Chondrocyte (in vitro differentiated cells): ENCODE measurements around the gene TTC39A. TPM values are rescaled to one million over a fixed set of nuclear protein-coding genes. Genes with fewer than 3 reads are reported as not detected.

Source experiments
- DNase-seq: peaks from one replicate; pipeline ENCODE4 v3.0.0; 2021; ENCODE audit warnings: mixed read lengths, low spot score
- H3K27ac Mint-ChIP-seq: one replicate; pipeline ENCODE4 v1.8.0; 2021; ENCODE audit warnings: mild to moderate bottlenecking, moderate library complexity, mixed read lengths; ENCODE audit not compliant: unreplicated experiment
- H3K27me3 Mint-ChIP-seq: 2 replicates; pipeline ENCODE4 v1.8.0; 2021; ENCODE audit warnings: low read depth, mixed read lengths
- H3K36me3 Mint-ChIP-seq: 2 replicates; pipeline ENCODE4 v1.8.0; 2021; ENCODE audit warnings: low read depth, mixed read lengths
- H3K4me1 Mint-ChIP-seq: 2 replicates; pipeline ENCODE4 v1.8.0; 2021; ENCODE audit warnings: low read depth, mild to moderate bottlenecking, mixed read lengths
- H3K4me3 Mint-ChIP-seq: one replicate; pipeline ENCODE4 v1.8.0; 2021; ENCODE audit warnings: mild to moderate bottlenecking, moderate library complexity, mixed read lengths; ENCODE audit not compliant: unreplicated experiment
- H3K9me3 Mint-ChIP-seq: 2 replicates; pipeline ENCODE4 v1.8.0; 2021; ENCODE audit warnings: low read depth, mixed read lengths
- CTCF ChIP-seq: fragments of 200-600 bp; sonication (generic); IDR thresholded peaks from 2 replicates; pipeline ENCODE4 v1.5.0; 2021; ENCODE audit warnings: antibody characterized with exemption, mild to moderate bottlenecking, moderate library complexity
- total RNA-seq: library from RNA; stranded (reverse); gene quantifications from 3 replicates; pipeline ENCODE4 v1.2.1, GENCODE V29; 2021

The TTC39A gene
- total RNA-seq, 1 donor from 2014 or later = 4.0 TPM

GRCh38 chr1:51281807-51282206 lies 48.6 kb downstream of the TTC39A start:
- TF ChIP-seq CTCF = no peak
- no peak overlapping the region for H3K4me3 Mint-ChIP-seq
- H3K27ac Mint-ChIP-seq = no peak overlapping the region
- peaks cover 5% of the 10 kb centered on the region for H3K36me3 Mint-ChIP-seq
- H3K4me1 Mint-ChIP-seq = peaks cover 20% of the 10 kb centered on the region
- DNase-seq = no peak
- no peaks in the 10 kb centered on the region for H3K9me3 Mint-ChIP-seq
- H3K27me3 Mint-ChIP-seq = no peaks in the 10 kb centered on the region

- Mint-ChIP-seq H3K9me3 (no peaks in the 10 kb centered on the region), H3K4me3 (no peak overlapping the region), H3K4me1 (peaks cover 20% of the 10 kb centered on the region), H3K27me3 (no peaks in the 10 kb centered on the region), H3K36me3 (peaks cover 5% of the 10 kb centered on the region), H3K27ac (no peak overlapping the region)
- no peak for DNase-seq
- TF ChIP-seq CTCF = no peak
These were observed 49.9 kb downstream of the TTC39A start for GRCh38 chr1:51280321-51280978.

- Mint-ChIP-seq H3K4me1 (peaks cover 11% of the 10 kb centered on the region), H3K36me3 (peaks cover 9% of the 10 kb centered on the region), H3K27me3 (no peaks in the 10 kb centered on the region), H3K4me3 (no peak overlapping the region), H3K27ac (no peak overlapping the region), H3K9me3 (no peaks in the 10 kb centered on the region)
- TF ChIP-seq CTCF = no peak
- no peak for DNase-seq
These were observed 54.1 kb downstream of the TTC39A start for GRCh38 chr1:51276286-51276685.

- Mint-ChIP-seq H3K9me3 (no peaks in the 10 kb centered on the region), H3K27ac (no peak overlapping the region), H3K27me3 (no peaks in the 10 kb centered on the region), H3K4me1 (peaks cover 27% of the 10 kb centered on the region), H3K36me3 (peaks cover 11% of the 10 kb centered on the region), H3K4me3 (no peak overlapping the region)
- TF ChIP-seq CTCF = no peak
- DNase-seq = no peak
These were observed 55.7 kb downstream of the TTC39A start for GRCh38 chr1:51274676-51275075.

- Mint-ChIP-seq H3K27me3 (no peaks in the 10 kb centered on the region), H3K9me3 (no peaks in the 10 kb centered on the region), H3K27ac (no peak overlapping the region), H3K36me3 (peaks cover 12% of the 10 kb centered on the region), H3K4me3 (no peak overlapping the region), H3K4me1 (peaks cover 45% of the 10 kb centered on the region)
- DNase-seq = no peak
- no peak for TF ChIP-seq CTCF
These were observed 57.4 kb downstream of the TTC39A start for GRCh38 chr1:51272916-51273315.
